Upper lobe of left lung (tissue), 4 donors: ENCODE measurements around the gene KDM4B.

Experiments used
- POLR2A ChIP-seq, 4 donors: fragments of 450-650 bp; IDR thresholded peaks; one replicate each; pipeline ENCODE4 v1.5.1; 2016 to 2017; ENCODE audit warnings: antibody characterized with exemption in 4 of 4, mild to moderate bottlenecking in 2 of 4
- POLR2AphosphoS5 ChIP-seq, 2 donors: sonication (generic); formaldehyde crosslinking; IDR thresholded peaks; one replicate each; pipeline ENCODE4 v1.5.1; 2017; ENCODE audit warnings: antibody characterized with exemption in 2 of 2
- TF ChIP-seq, protein P1 (sequence below), 6 experiments: fragments of 450-650 bp in 4 of 6; fragments of 200-600 bp in 2 of 6; sonication (generic) in 2 of 6; IDR thresholded peaks; one replicate each; pipeline ENCODE4 v1.5.1; 2016 to 2019; ENCODE audit warnings: antibody characterized with exemption in 6 of 6

- TF ChIP-seq POLR2AphosphoS5 (IDR thresholded peaks at IDR 0.05) = no peak
- TF ChIP-seq POLR2A (IDR thresholded peaks at IDR 0.05) = no peak
- TF ChIP-seq, protein P1, sequence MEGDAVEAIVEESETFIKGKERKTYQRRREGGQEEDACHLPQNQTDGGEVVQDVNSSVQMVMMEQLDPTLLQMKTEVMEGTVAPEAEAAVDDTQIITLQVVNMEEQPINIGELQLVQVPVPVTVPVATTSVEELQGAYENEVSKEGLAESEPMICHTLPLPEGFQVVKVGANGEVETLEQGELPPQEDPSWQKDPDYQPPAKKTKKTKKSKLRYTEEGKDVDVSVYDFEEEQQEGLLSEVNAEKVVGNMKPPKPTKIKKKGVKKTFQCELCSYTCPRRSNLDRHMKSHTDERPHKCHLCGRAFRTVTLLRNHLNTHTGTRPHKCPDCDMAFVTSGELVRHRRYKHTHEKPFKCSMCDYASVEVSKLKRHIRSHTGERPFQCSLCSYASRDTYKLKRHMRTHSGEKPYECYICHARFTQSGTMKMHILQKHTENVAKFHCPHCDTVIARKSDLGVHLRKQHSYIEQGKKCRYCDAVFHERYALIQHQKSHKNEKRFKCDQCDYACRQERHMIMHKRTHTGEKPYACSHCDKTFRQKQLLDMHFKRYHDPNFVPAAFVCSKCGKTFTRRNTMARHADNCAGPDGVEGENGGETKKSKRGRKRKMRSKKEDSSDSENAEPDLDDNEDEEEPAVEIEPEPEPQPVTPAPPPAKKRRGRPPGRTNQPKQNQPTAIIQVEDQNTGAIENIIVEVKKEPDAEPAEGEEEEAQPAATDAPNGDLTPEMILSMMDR (IDR thresholded peaks at IDR 0.05) = no peak
Measured at GRCh38 chr19:5196832-5197231, 227.9 kb downstream of the KDM4B start.
